ENCODE data around the gene ATP6V0A1.

GRCh38 chr17:42438600-42439567, 19.8 kb upstream of the ATP6V0A1 start:
- TF ChIP-seq EZH2 (IDR thresholded peaks at IDR 0.05; ENCODE audit: borderline replicate concordance, low read depth, low read length, poor library complexity, severe bottlenecking) = no peak
- TF ChIP-seq CTCF (conservative IDR thresholded peaks at IDR 0.05; ENCODE audit: low read depth, low read length) = peak; percentile 48
